ENCODE results near the gene TCL1B. TPM values are rescaled to one million over a fixed set of nuclear protein-coding genes. Genes with fewer than 3 reads are reported as not detected.
"Not testable (repeated sequence)": the region's sequence is repeated elsewhere in the genome, so short reads cannot be mapped to it uniquely, and the experiment has no call there.

Gene TCL1B
- total RNA-seq, 1 donor from 2014 or later, result not detected

GRCh38 chr14:95663226-95663797 is 22.9 kb upstream of the TCL1B start:
- no peak for TF ChIP-seq CTCF (IDR thresholded peaks at IDR 0.05)
- Mint-ChIP-seq H3K9me3 (ENCODE audit: low read depth) (no peaks in the 10 kb centered on the region), H3K4me1 (ENCODE audit: low read depth) (no peaks in the 10 kb centered on the region), H3K27ac (ENCODE audit: unreplicated experiment) (no peak overlapping the region), H3K4me3 (ENCODE audit: unreplicated experiment) (no peak overlapping the region), H3K27me3 (ENCODE audit: low read depth) (peaks cover 19% of the 10 kb centered on the region), H3K36me3 (ENCODE audit: low read depth) (no peaks in the 10 kb centered on the region)
- DNase-seq (ENCODE audit: low spot score), result no peak

- no peaks in the 10 kb centered on the region for H3K36me3 Mint-ChIP-seq (ENCODE audit: low read depth)
- no peaks in the 10 kb centered on the region for H3K9me3 Mint-ChIP-seq (ENCODE audit: low read depth)
- H3K27me3 Mint-ChIP-seq (ENCODE audit: low read depth), result peaks cover 15% of the 10 kb centered on the region
- DNase-seq (ENCODE audit: low spot score), result no peak
- TF ChIP-seq CTCF (IDR thresholded peaks at IDR 0.05), result no peak
- H3K27ac Mint-ChIP-seq (ENCODE audit: unreplicated experiment), result no peak overlapping the region
- no peak overlapping the region for H3K4me3 Mint-ChIP-seq (ENCODE audit: unreplicated experiment)
- H3K4me1 Mint-ChIP-seq (ENCODE audit: low read depth), result no peaks in the 10 kb centered on the region
Measured at GRCh38 chr14:95664066-95664465, 22.2 kb upstream of the TCL1B start.

- no peak for TF ChIP-seq CTCF (IDR thresholded peaks at IDR 0.05)
- peaks cover 15% of the 10 kb centered on the region for H3K27me3 Mint-ChIP-seq (ENCODE audit: low read depth)
- DNase-seq (ENCODE audit: low spot score), result no peak
- no peaks in the 10 kb centered on the region for H3K36me3 Mint-ChIP-seq (ENCODE audit: low read depth)
- H3K9me3 Mint-ChIP-seq (ENCODE audit: low read depth), result no peaks in the 10 kb centered on the region
- no peaks in the 10 kb centered on the region for H3K4me1 Mint-ChIP-seq (ENCODE audit: low read depth)
- no peak overlapping the region for H3K4me3 Mint-ChIP-seq (ENCODE audit: unreplicated experiment)
- no peak overlapping the region for H3K27ac Mint-ChIP-seq (ENCODE audit: unreplicated experiment)
Measured at GRCh38 chr14:95664546-95664945, 21.7 kb upstream of the TCL1B start.

- DNase-seq (ENCODE audit: low spot score); H3K4me1 Mint-ChIP-seq (ENCODE audit: low read depth); H3K27ac Mint-ChIP-seq (ENCODE audit: unreplicated experiment); H3K9me3 Mint-ChIP-seq (ENCODE audit: low read depth); H3K36me3 Mint-ChIP-seq (ENCODE audit: low read depth); H3K4me3 Mint-ChIP-seq (ENCODE audit: unreplicated experiment): not testable (repeated sequence)
- TF ChIP-seq CTCF (IDR thresholded peaks at IDR 0.05), result peak; percentile 14
- H3K27me3 Mint-ChIP-seq (ENCODE audit: low read depth), result peaks cover 15% of the 10 kb centered on the region
Measured at GRCh38 chr14:95665530-95665929, 20.7 kb upstream of the TCL1B start.

GRCh38 chr14:95666450-95666849 is 19.8 kb upstream of the TCL1B start:
- Mint-ChIP-seq H3K4me3 (ENCODE audit: unreplicated experiment) (no peak overlapping the region), H3K9me3 (ENCODE audit: low read depth) (no peaks in the 10 kb centered on the region), H3K4me1 (ENCODE audit: low read depth) (no peaks in the 10 kb centered on the region), H3K36me3 (ENCODE audit: low read depth) (no peaks in the 10 kb centered on the region), H3K27me3 (ENCODE audit: low read depth) (peaks cover 11% of the 10 kb centered on the region), H3K27ac (ENCODE audit: unreplicated experiment) (no peak overlapping the region)
- DNase-seq (ENCODE audit: low spot score), result no peak
- no peak for TF ChIP-seq CTCF (IDR thresholded peaks at IDR 0.05)
